Stomach smooth muscle (tissue), 2 donors: ENCODE data around the gene LRRC74B.
"Not testable (repeated sequence)": the region's sequence is repeated elsewhere in the genome, so short reads cannot be mapped to it uniquely, and the experiment has no call there.

Experiments used
- H3K27ac ChIP-seq: one replicate; pipeline ENCODE4 v1.7.0; 2013; ENCODE audit warnings: mild to moderate bottlenecking, low read length, inconsistent platforms
- H3K27me3 ChIP-seq, 2 donors: one replicate each; pipeline ENCODE4 v1.7.0; 2013; ENCODE audit warnings: low read length in 2 of 2; ENCODE audit not compliant: insufficient read depth in 2 of 2, control insufficient read depth in 1 of 2
- H3K36me3 ChIP-seq, 2 donors: one replicate each; pipeline ENCODE4 v1.7.0; 2013; ENCODE audit warnings: low read length in 2 of 2; ENCODE audit not compliant: control insufficient read depth in 2 of 2, insufficient read depth in 2 of 2
- H3K4me1 ChIP-seq: one replicate; pipeline ENCODE4 v1.7.0; 2013; ENCODE audit warnings: low read length; ENCODE audit not compliant: control insufficient read depth, insufficient read depth
- H3K4me3 ChIP-seq, 2 donors: one replicate each; pipeline ENCODE4 v1.7.0; 2013; ENCODE audit warnings: low read length in 2 of 2
- H3K9ac ChIP-seq, 2 donors: one replicate each; pipeline ENCODE4 v1.7.0; 2013; ENCODE audit warnings: low read length in 2 of 2, mild to moderate bottlenecking in 1 of 2
- H3K9me3 ChIP-seq, 2 donors: one replicate each; pipeline ENCODE4 v1.7.0; 2013; ENCODE audit warnings: low read length in 2 of 2; ENCODE audit not compliant: control insufficient read depth in 2 of 2
- donor health status: healthy.
- donor health status: Pancreatic carcinoma.

The LRRC74B gene

GRCh38 chr22:21091220-21091619, 45.5 kb downstream of the LRRC74B start:
- H3K27me3 ChIP-seq, H3K4me1 ChIP-seq, H3K9me3 ChIP-seq, H3K27ac ChIP-seq, H3K4me3 ChIP-seq, H3K9ac ChIP-seq, H3K36me3 ChIP-seq: not testable (repeated sequence)

GRCh38 chr22:21092797-21093554, 47.2 kb downstream of the LRRC74B start:
- no peak overlapping the region for H3K9ac ChIP-seq

DNA sequence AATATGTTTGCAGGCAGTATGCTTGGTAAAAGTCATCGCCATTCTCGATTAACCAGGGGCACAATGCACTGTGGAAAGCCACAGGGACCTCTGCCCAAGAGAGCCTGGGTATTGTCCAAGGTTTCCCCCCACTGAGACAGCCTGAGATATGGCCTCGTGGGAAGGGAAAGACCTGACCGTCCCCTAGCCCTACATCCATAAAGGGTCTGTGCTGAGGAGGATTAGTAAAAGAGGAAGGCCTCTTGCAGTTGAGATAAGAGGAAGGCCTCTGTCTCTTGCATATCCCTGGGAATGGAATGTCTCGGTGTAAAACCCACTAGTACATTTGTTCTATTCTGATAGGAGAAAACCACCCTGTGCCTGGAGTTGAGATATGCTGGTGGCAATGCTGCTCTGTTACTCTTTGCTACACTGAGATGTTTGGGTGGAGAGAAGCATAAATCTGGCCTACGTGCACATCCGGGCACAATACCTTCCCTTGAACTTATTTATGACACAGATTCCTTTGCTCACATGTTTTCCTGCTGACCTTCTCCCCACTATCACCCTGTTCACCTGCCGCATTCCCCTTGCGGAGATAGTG, 47.9 kb downstream of the LRRC74B start:
- not testable (repeated sequence) for H3K4me3 ChIP-seq, H3K27ac ChIP-seq, H3K4me1 ChIP-seq, H3K9me3 ChIP-seq, H3K36me3 ChIP-seq, H3K27me3 ChIP-seq, H3K9ac ChIP-seq

More at GRCh38 chr22:21092797-21093554, 47.2 kb downstream of the LRRC74B start:
- Histone ChIP-seq H3K36me3 (no peaks in the 10 kb centered on the region), H3K9me3 (no peaks in the 10 kb centered on the region), H3K4me3 (no peak overlapping the region), H3K27ac (no peak overlapping the region), H3K4me1 (no peaks in the 10 kb centered on the region), H3K27me3 (peaks cover 0 to 2% of the 10 kb centered on the region in 2 donors)

- Histone ChIP-seq H3K4me1 (no peaks in the 10 kb centered on the region), H3K27ac (no peak overlapping the region), H3K9ac (no peak overlapping the region), H3K36me3 (no peaks in the 10 kb centered on the region), H3K4me3 (no peak overlapping the region), H3K9me3 (no peaks in the 10 kb centered on the region), H3K27me3 (peaks cover 4 to 6% of the 10 kb centered on the region in 2 donors)
Measured at GRCh38 chr22:21094911-21095772, 49.4 kb downstream of the LRRC74B start.

- Histone ChIP-seq H3K4me1 (no peaks in the 10 kb centered on the region), H3K36me3 (no peaks in the 10 kb centered on the region), H3K9ac (no peak overlapping the region), H3K27ac (no peak overlapping the region), H3K27me3 (peaks cover 6 to 12% of the 10 kb centered on the region in 2 donors), H3K4me3 (no peak overlapping the region), H3K9me3 (no peaks in the 10 kb centered on the region)
Measured at GRCh38 chr22:21095773-21096107, 50.0 kb downstream of the LRRC74B start.

GRCh38 chr22:21096878-21097277, 51.1 kb downstream of the LRRC74B start:
- H3K4me1 ChIP-seq, H3K9me3 ChIP-seq, H3K9ac ChIP-seq, H3K4me3 ChIP-seq, H3K27ac ChIP-seq, H3K36me3 ChIP-seq: not testable (repeated sequence)
- H3K27me3 ChIP-seq = peaks cover 9 to 12% of the 10 kb centered on the region in 2 donors

- H3K27me3 ChIP-seq = peaks cover 12 to 16% of the 10 kb centered on the region in 2 donors
- no peak overlapping the region for H3K4me3 ChIP-seq
- H3K4me1 ChIP-seq = peaks cover 3% of the 10 kb centered on the region
- no peaks in the 10 kb centered on the region for H3K9me3 ChIP-seq
- H3K36me3 ChIP-seq = no peaks in the 10 kb centered on the region
- H3K9ac ChIP-seq = no peak overlapping the region
- no peak overlapping the region for H3K27ac ChIP-seq
Measured at GRCh38 chr22:21098099-21098671, 52.4 kb downstream of the LRRC74B start.

- Histone ChIP-seq H3K27ac (no peak overlapping the region), H3K9me3 (no peaks in the 10 kb centered on the region), H3K4me1 (peaks cover 3% of the 10 kb centered on the region), H3K27me3 (peaks cover 12 to 16% of the 10 kb centered on the region in 2 donors), H3K36me3 (no peaks in the 10 kb centered on the region), H3K4me3 (no peak overlapping the region), H3K9ac (no peak overlapping the region)
Measured at GRCh38 chr22:21099578-21099977, 53.8 kb downstream of the LRRC74B start.

DNA sequence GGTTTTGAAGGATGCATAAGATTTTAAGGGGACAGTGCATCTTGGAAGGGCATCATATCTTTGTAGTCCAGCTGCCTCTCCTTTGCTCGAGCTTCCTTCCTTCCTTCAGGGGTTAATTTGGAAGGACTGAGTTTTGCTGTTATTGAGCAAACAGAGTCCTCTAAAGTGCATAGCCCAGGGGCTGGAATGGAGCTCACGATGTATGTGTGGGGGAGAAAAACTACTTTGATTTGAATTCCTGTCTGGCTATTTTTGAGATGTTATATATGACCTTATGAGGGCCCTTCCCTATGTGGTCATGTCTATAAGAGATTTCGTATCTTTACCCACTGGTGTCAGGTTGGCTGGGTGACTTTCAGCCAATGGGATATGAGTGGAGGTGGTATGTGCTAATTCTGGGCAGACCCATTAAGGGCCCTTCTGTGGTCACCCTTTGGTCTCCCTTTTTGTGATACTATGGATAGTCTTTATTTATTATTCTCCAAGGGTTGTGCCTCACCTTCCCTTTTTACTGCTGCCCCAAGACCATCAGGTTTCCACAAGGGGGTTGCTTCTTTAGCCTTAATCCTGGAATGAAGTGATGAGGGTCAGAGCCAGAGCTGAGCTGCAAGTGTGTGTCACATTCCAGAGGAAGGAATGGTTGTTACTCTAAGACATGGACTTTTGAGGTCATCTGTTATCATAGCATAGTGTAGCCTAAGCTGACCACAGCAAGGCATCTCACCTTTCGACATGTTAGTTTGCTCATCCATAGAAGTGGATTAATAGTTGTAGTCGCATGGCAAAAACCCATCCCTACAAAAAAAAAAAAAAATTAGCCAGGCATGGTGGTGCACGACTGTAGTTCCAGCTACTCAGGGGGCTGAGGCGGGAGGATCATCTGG, 54.6 kb downstream of the LRRC74B start:
- no peaks in the 10 kb centered on the region for H3K9me3 ChIP-seq
- peaks cover 3% of the 10 kb centered on the region for H3K4me1 ChIP-seq
- no peak overlapping the region for H3K4me3 ChIP-seq
- peaks cover 12 to 16% of the 10 kb centered on the region in 2 donors for H3K27me3 ChIP-seq
- H3K27ac ChIP-seq = no peak overlapping the region
- H3K9ac ChIP-seq = no peak overlapping the region
- H3K36me3 ChIP-seq = no peaks in the 10 kb centered on the region
